HuH-7 (cell line): ENCODE measurements around the gene RHBDD1.

Source experiments
- DNase-seq: peaks from one replicate; pipeline ENCODE4 v3.0.0; 2011; ENCODE audit warnings: low spot score

Gene RHBDD1

DNA sequence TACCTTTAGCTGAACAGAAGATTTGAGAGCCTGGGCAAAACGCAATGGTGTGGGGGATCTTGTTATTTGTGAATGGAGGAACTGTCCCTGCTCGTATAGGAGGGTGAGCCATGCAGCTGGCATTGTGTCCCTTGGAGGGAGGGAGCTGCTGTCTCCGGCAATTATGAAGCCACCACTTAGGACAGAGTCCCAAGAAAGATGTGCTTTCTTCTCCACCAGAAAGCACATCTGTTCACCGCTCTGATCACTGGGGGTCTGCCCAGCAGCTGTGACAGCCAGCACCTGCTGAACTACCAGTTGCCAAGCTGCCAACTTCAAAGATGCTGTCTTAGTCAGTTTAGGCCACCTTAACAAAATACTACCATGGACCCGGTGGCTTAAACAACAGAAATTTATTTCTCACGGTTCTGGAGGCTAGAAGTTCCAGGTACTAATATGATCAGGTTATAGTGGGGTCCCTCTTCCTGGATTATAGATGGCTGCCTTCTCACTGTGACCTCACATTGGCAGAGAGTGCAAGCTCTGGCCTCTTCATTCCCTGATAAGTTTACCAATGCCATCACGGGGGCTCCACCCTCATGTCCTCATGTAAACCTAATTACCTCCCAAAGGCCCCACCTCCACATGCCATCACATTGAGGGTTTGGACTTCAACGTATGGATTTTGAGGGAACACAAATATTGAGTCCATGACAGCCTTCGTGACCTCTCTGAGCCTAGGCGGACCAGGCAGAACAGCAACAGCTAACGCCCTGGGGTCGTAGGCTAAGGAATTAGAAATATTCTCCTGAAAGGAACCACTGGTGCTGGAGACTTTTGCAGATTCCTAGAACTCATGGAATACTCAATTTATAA lies 148.3 kb downstream of the RHBDD1 start:
- DNase-seq: no peak

DNA sequence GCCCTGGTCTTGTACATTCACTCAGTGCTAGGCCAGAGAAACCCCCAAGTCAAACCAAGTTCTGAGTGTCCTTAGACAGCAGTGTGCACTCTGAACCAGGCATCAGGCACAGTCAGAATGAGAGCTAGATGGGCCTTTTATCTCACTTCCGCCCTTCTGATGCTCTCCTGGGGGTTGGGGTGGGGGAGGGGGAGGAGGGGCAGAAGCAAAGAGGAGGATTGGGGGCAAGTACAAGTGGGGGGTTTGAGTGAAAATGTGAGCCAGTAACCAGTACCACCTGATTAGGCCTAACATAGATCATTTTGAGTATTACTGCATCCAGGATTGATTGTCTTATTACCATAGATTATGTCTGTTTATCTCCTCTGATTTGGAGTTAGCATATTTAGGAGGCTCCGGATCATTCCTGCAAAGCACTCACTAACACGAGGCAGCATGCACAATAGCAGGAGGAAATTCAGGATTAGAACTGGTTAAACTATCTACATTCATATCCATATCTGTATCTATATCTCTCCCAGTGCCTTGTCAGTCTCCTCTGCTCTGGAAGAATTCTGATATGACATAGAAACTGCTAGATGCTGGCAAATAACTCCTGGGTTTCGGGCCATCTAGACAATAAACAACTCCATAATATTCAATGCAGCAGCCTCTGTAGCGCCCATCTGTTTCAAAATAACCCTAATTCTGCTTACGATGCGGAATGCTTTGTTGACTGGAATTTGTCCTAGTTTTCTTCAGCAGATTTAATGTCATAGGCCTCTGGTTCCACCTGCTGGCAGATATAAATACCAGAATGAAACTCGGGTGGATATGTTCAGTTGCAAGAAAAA lies 149.1 kb downstream of the RHBDD1 start:
- DNase-seq: peak; percentile 57

DNA sequence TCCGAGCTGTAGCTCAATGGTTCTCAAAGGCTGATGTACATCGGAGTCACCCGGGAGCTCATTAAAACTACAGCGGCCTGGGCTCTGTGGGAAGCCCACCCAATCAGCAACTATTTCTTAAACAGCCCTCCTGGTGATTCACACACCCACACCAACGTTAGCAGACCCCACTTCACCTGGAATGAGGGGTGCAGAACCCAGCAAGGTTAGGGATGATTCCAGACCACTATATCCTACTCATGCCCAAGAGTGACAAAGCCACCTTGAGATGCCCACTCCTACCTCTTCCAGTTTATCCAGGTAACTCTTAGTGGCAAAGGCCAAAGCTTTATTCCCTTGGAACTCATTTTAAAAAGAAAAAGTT lies 149.7 kb downstream of the RHBDD1 start:
- DNase-seq: no peak

DNA sequence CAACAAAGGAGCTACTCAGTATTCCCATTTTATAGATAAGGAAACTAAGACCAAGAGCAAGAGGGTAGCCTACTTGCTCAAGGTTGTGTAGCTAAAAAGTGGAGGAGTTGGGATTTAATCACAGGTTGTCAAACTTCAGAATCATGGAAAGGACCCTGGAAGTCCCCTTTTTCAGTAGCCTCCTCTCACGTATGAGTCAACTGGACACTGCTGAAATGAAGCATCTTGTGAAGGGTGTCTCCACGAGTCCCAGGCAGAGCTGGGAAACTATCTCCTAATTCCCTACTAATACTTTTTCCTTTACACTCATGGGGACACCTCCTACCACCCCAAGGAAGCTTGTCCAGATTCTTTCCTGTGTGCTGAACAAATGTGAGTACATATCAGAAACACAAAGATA lies 155.8 kb downstream of the RHBDD1 start:
- DNase-seq: no peak

DNA sequence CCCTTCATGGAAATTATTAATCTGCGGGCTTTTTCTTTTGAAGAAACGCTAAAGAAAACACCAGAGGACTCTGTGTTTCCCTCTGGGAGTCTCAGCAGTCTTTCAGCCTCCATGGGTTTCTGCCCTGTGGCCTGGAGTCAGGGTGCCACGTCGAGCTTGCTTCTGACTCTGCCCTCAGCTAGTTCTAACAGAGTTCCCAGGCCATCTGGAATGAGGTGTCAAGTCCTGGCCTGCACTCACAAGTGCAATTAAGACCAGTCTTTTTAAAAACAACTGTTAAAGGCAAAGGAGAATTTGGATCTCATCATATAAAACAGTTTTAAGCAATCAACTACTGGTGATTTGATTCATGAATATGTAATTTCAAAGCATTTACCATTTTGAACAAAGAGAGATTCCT lies 157.3 kb downstream of the RHBDD1 start:
- DNase-seq: no peak

DNA sequence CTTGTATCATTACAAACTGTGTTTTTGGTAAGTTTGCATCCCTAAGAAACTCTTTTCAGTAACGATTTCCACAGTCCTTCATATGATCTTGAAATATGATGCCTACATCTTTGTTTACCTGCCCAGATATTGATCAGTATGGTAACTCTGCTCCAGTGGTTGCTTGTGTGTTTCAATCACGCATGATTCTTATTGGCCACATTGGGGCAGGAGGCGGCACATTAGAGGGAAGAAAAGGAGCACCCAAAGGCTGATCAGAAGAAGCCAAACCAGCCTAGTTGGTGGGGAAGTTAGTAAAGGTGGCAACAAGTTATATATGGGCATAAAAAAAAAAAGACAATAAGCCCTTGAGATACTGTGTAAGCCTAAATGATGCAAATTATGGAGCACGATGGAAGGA lies 158.9 kb downstream of the RHBDD1 start:
- DNase-seq: no peak

DNA sequence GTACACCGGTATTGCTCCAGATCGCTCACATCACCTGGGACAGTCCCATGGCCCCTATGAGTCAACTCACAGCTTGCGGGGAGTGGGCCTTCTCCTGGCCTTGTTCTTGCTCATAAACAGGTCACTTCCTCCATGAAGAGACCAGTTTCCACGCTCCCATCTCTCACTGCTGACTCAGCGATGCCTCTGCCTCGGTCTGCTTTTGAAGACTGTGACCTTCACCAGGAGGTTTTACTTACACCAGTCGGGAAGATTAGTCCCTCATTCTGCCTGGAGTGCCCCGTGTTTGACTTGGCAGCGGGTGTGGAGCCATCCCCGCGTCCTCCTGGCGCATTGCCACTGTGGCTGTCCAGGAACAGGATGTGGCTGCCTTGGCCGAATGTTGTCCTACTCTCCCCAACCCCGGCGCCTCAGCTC lies 159.8 kb downstream of the RHBDD1 start:
- no peak for DNase-seq

DNA sequence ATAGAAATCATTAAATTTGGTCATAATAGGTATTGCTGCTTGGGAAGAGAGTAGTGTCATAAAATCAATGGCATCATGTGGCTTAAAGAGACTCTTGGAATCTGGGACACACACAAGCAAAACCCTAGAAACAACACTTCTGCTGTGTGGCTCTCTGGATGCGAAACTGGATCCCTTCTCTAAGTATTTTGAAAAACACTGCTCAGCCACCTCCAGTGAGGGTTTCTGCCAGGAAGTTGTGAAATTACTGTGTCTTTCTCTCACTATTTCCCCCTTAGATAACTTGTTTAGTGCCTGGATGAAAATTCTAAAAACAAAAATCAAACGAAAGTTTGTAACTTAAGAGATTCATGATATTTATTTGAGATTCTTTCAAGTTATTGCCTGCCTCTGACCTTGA lies 163.8 kb downstream of the RHBDD1 start:
- no peak for DNase-seq

DNA sequence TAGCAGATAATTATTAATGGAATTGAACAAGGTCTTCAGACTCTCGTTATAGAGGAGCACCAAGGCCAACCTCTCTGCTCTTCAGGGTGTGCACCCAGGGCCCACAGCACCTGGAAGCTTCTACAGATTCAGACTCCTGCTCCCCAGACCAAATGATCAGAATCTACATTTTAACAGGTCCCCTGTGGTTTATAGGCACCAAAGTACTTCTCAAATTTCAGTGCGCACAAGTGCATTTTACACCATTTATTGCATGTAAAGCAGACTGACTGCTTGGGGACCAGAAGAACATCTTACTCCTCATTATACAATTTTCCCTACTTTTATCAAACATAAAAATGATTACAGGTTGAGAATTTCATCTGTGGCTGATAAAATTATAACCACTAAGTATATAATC lies 164.3 kb downstream of the RHBDD1 start:
- DNase-seq: no peak

DNA sequence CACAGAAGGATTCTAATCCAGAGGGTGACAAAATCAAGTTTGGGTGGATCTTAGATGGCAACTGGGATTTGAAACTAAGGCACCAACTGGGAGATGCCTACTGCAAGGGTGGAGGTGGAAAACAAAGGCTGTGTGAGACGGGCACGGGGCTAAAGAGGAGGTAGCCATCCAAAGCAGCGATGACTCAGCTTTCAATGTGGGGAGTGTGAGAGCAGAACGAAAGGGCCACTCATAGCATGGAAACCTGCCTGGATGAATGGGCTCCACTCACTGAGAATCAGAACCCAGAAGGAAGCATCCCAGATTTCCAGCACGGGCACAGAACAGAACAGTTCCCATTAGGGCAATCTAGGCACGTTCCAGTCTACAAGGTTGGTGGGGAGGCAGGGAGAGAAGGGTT lies 168.6 kb downstream of the RHBDD1 start:
- no peak for DNase-seq

DNA sequence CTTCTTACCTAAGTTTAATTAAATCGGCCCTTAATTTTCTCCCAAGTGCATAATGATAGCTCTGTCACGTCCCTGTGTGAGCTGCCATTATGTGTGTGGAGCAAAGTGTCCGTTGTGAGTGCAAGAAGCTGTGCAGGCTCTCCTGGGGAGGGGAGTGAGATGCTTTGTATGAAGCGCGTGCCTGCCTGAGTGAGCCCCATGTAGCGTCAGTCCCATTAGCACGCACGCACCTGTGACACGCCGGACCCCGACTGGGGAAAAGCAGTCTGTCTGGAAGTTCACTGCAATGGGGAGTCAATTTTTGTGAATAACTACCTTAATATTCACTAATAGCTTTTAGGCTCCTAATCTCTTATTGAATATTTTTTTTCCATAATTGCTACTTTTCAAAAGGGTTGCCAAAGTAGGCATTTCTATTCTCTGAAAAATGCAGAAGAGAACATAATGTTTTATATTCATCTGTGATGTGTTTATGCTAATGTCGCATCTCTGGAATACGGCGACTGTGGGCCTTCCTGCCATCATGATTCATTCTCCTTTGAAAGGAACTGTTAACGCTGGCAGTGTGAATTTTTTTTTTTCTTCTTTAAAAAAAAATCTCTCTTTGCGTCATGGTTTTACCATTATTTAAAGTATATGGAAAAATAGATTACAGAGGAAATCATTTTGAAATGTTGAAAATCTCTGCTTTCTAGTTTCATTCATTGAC lies 170.5 kb downstream of the RHBDD1 start:
- DNase-seq: no peak

DNA sequence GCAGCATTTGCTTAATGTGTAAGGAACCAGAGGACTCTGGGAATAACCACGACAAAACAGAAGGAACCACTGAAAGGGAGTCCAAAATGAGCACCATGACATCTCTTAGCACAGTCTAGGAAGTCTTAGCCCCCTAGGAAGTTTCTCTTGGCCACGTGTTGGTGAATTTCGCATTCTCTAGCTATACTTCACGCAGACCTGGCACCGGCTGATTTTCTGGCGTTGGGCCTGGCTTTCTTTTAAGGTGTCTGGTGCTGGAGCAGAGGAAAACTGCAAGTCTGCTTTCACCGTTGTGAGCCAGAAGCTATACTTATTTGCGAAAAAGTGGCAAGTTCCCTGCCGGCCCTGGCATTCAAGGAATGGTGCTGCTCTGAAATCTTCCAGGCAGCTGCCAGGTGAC lies 171.3 kb downstream of the RHBDD1 start:
- DNase-seq: no peak

DNA sequence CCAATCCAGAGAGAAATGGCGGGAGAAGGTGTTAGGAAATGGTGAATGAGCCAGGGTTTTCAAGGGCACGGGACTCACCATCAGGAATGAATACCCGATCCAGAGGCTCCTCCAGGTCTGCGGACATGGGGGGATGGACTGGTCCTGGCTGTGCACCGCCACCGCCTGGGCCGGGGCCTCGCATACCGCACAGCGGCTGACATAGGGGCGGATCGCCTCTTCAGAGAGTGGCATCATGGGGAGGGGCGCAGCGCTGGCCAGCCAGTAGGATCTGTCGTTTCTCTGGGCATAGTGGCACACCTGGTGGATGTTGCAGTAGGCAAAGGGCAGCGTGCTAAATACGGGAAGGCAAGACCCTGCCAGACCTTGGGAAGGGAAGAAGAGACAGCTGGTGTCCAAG lies 172.1 kb downstream of the RHBDD1 start:
- no peak for DNase-seq

DNA sequence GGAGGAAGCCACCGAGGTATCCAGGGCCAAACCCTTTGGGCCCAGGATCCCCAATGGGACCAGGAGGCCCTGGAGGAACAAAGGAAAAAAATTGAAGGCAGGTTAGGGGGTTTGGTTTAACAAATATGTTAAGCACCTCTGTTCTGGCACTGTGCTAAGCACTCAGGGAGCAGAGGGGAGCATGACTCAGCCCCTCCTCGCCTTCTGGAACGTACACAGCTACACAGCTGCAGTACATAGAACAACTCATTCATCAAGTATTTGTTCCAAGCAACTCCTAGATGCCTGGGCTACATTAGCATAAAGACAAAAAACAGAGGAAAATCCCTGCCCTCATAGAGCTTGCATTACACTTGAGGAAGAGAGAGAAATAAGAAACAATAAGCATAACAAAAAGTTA lies 174.6 kb downstream of the RHBDD1 start:
- no peak for DNase-seq

DNA sequence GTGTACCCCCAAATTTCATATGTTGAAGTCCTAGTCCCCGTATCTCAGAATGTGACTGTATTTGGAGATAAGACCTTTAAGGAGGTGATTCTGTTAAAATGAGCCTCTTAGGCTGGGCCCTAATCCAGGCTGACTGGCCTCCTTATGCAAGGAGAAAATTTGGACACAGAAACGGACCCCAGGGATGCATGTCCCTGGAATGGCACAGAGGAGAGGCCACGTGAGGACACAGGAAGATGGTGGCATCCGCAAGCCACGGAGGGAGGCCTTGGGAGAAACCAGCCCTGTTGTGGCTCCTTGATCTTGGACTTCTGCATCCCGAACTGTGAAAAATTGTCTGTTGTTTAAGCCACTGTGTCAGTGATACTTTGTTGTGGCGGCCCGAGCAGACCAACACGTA lies 177.5 kb downstream of the RHBDD1 start:
- DNase-seq: no peak

DNA sequence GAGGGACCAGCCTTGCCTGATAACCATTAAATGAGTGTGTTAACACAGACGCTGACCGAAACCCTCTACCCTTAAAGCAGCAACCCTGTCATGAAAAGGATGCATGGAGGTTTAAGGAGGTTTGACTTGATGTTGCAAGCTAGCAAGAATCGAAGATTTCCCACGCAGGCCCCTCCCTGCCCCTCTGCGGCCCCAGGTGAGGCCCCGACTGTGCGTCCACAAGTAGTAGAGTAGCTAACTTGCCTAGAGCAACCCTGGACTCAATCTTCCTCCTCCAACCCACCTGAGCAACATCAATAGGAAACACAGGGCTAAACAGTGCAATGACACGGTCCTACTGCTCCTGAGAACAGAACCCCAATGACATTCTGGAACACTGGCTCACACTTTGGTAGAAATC lies 178.0 kb downstream of the RHBDD1 start:
- no peak for DNase-seq

DNA sequence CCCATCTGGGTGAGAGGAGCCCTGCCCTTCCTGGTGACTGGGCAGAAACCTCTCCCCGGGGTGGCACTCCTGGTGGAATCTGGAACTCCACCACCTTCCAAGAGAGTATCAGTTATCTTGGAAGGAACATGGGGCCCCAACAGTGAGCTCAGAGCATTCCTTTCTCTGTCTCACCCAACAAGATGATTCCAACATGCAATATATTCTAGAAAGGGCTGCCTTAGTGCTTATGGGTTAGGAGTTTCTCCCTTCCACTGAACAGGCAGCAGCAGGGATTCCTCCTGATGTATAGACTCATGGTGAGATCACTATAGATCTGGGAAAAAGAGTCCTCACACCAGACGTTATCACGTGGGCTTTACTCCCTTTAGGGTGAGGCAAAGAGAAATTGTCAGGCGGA lies 181.0 kb downstream of the RHBDD1 start:
- no peak for DNase-seq

DNA sequence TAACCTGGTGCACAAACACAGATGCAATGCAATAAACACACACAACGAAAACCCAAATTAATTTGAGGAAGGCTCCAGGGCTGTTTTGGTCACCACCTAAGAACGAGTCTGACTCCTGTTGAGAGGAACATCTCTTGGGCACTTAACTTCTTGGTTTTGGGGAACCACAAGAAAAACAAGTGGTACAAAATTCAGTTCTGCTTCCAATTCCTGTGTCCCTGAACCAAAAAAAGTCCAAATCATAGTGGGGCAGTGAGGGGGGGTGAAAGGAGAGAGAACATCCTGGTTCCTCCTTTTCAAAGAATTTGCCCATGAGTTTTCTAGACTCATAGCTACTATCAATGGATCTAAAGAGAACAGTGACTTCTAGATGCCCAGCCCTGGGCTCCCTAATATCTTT lies 184.6 kb downstream of the RHBDD1 start:
- DNase-seq: no peak

DNA sequence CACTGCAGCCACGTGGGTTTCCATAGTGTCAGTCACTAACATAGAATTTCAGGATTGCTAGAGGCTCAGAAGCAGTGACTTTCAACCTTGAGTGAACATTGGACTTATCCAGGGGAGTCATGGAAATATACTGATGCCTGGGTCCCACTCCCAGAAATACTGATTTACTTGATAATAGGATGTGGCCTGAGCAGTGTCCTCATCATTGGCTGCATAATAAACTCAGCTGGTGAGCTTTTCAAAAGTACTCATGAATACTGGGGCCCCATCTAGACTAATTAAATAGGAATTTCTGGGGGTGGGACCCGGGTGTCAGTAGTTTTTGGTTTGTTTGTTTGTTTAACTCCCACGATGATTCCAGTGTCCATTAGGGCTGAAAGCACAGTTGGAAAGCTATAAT lies 186.8 kb downstream of the RHBDD1 start:
- no peak for DNase-seq

DNA sequence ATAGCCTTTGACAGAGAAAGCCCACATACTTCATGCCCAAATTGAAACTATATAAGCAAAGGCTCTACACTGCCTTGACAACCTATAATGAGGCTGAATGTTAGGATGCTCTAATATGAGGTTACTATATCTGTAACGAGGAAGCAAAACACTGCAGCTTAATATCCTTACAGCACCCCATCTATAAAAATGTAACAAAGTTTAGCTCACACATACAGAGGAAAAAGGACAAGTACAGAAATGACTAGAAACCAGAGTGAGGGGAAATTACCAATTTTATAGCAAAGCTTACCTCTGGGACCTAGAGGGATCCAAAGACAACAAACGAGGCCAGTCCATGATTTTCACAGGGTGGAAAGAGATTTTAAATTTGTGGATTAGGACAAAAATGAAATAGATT lies 189.7 kb downstream of the RHBDD1 start:
- DNase-seq: no peak

DNA sequence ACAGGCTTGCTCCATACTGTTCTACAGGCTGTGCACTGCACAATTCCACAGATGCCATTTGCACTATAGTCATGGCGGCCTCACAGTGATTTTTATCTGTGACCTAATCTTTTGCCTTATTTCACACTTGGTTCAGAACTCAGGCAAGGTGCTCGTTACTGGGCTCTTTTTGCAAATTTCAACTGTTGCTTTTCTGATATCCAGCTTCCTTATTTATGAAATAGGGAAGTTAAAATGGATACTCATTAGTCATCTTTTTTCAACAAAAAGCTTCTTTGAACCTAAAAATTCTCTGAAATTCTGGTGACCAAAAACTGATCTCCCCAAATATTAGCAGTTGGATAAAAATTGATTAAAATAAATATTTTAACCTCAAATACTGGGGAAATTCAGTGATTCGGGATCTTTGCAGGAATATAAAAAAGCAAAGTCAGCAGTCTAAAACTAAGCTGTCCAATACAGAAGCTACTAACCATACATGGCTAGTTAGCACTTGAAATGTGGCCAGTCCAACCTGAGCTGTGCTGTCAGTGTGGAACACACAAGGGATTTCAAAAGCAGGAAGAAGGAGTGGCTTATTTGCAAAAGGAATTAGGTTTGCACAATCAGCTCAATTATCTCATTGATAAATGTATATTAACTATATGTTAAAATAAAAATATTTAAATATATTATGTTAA lies 193.7 kb downstream of the RHBDD1 start:
- DNase-seq: no peak

DNA sequence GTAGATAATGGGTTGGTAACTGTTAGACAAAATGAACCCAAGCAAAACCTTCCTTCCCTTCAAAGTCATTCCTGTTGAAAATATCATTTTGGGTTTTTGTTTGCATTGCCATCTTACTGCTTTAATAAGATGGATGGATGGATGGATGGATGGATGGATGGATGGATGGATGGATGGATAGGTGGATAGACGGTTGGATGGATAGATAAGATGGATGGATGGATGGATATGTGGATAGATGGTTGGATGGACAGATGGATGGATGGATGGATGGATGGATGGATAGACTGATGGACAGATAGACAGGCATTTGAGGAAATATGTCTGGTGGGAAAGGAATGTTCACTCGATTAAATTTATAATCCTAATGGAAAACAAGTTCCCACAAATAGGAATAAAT lies 194.9 kb downstream of the RHBDD1 start:
- DNase-seq: no peak
